HL-60 (cell line): ENCODE results near the gene ALDH3B1.

Experiments used
- GABPA ChIP-seq: IDR thresholded peaks from 2 replicates; pipeline ENCODE4 v1.6.1; 2012; ENCODE audit warnings: low read depth
- POLR2AphosphoS5 ChIP-seq: IDR thresholded peaks from 2 replicates; pipeline ENCODE4 v1.6.1; 2012; ENCODE audit warnings: low read depth
- TF ChIP-seq, protein P1 (sequence below): IDR thresholded peaks from one replicate; pipeline ENCODE4 v1.5.1; 2011; ENCODE audit warnings: low read length, control low read depth, inconsistent platforms; ENCODE audit not compliant: insufficient read depth
- TF ChIP-seq, protein P2 (sequence below): IDR thresholded peaks from 2 replicates; pipeline ENCODE4 v1.6.1; 2012; ENCODE audit warnings: low read depth; ENCODE audit not compliant: insufficient replicate concordance

DNA sequence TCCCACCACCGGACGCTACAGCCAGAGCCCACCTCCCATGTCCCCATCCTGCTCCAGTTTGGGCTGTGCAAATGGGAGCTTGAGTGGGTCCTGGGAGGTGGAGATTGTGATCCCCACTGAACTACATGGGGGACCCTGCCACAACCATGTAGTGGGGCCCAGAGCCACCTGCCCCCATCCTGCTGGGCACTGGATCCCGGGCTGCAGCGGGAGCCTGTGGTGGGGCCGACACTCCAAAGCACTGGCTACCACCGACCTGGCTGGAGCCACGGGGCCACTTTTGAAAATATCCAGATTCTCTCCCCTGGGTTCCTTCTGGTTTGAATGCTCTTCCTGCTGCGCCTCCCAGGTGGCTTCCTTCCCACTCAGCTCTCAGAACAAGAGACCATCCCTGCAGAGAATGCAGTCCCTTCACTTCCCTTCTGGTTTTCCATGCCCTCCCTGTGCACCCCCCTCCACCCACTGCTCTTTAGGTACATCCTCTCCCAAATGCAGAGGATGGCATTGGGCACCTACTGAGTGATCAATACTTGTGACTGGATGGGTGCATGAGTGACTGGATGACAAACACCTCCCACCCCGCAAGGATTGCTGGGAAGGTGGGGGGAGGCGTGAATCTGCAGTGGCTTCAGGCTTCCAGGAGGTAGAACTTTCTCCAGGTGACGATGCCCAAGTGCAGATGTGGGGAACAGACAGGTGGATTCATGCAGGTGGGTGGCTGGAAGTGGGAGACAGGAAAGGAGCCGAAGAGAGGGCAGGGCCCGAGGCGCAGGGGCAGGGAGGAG lies 5.4 kb upstream of the ALDH3B1 start:
- TF ChIP-seq, protein P1, sequence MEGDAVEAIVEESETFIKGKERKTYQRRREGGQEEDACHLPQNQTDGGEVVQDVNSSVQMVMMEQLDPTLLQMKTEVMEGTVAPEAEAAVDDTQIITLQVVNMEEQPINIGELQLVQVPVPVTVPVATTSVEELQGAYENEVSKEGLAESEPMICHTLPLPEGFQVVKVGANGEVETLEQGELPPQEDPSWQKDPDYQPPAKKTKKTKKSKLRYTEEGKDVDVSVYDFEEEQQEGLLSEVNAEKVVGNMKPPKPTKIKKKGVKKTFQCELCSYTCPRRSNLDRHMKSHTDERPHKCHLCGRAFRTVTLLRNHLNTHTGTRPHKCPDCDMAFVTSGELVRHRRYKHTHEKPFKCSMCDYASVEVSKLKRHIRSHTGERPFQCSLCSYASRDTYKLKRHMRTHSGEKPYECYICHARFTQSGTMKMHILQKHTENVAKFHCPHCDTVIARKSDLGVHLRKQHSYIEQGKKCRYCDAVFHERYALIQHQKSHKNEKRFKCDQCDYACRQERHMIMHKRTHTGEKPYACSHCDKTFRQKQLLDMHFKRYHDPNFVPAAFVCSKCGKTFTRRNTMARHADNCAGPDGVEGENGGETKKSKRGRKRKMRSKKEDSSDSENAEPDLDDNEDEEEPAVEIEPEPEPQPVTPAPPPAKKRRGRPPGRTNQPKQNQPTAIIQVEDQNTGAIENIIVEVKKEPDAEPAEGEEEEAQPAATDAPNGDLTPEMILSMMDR: no peak
- no peak for TF ChIP-seq POLR2AphosphoS5
- TF ChIP-seq GABPA: no peak
- TF ChIP-seq, protein P2, sequence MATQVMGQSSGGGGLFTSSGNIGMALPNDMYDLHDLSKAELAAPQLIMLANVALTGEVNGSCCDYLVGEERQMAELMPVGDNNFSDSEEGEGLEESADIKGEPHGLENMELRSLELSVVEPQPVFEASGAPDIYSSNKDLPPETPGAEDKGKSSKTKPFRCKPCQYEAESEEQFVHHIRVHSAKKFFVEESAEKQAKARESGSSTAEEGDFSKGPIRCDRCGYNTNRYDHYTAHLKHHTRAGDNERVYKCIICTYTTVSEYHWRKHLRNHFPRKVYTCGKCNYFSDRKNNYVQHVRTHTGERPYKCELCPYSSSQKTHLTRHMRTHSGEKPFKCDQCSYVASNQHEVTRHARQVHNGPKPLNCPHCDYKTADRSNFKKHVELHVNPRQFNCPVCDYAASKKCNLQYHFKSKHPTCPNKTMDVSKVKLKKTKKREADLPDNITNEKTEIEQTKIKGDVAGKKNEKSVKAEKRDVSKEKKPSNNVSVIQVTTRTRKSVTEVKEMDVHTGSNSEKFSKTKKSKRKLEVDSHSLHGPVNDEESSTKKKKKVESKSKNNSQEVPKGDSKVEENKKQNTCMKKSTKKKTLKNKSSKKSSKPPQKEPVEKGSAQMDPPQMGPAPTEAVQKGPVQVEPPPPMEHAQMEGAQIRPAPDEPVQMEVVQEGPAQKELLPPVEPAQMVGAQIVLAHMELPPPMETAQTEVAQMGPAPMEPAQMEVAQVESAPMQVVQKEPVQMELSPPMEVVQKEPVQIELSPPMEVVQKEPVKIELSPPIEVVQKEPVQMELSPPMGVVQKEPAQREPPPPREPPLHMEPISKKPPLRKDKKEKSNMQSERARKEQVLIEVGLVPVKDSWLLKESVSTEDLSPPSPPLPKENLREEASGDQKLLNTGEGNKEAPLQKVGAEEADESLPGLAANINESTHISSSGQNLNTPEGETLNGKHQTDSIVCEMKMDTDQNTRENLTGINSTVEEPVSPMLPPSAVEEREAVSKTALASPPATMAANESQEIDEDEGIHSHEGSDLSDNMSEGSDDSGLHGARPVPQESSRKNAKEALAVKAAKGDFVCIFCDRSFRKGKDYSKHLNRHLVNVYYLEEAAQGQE: no peak
